Measurements from ENCODE around the gene ADH1C. TPM values are rescaled to one million over a fixed set of nuclear protein-coding genes. Genes with fewer than 3 reads are reported as not detected.

ADH1C gene
- 13.0 TPM for total RNA-seq

GRCh38 chr4:99352602-99353537 lies at the start of gene ADH1C:
Gene ADH1C, minus strand, starts transcription at chr4:99352746. Its CDS starts 71 bp downstream, at chr4:99352675.
- Histone ChIP-seq H3K4me3 (ENCODE audit: low read length in 3 of 3) (peak within 1 kb of the TSS in 2 of 3 donors; percentile 14 to 46), H3K4me1 (ENCODE audit: control insufficient read depth in 3 of 3, insufficient read depth in 3 of 3, low read length in 3 of 3) (peaks cover 0 to 5% (median 0%) of the 10 kb centered on the region in 3 donors), H3K36me3 (ENCODE audit: control insufficient read depth in 3 of 3, insufficient read depth in 3 of 3, low read length in 3 of 3) (no peaks in the 10 kb centered on the region), H3K27me3 (ENCODE audit: control insufficient read depth in 3 of 3, insufficient read depth in 3 of 3, low read length in 3 of 3) (no peaks in the 10 kb centered on the region), H3K9ac (ENCODE audit: low read depth in 1 of 3, low read length in 3 of 3) (peak within 1 kb of the TSS in 1 of 3 donors; percentile 20), H3K9me3 (ENCODE audit: control insufficient read depth in 3 of 3, low read length in 3 of 3) (no peaks in the 10 kb centered on the region), H3K27ac (ENCODE audit: low read depth, low read length) (no peak within 1 kb of the TSS)

- Histone ChIP-seq H3K9me3 (ENCODE audit: control insufficient read depth in 3 of 3, low read length in 3 of 3) (no peaks in the 10 kb centered on the region), H3K9ac (ENCODE audit: low read depth in 1 of 3, low read length in 3 of 3) (no peak overlapping the region), H3K36me3 (ENCODE audit: control insufficient read depth in 3 of 3, insufficient read depth in 3 of 3, low read length in 3 of 3) (no peaks in the 10 kb centered on the region), H3K27me3 (ENCODE audit: control insufficient read depth in 3 of 3, insufficient read depth in 3 of 3, low read length in 3 of 3) (no peaks in the 10 kb centered on the region), H3K27ac (ENCODE audit: low read depth, low read length) (no peak overlapping the region), H3K4me3 (ENCODE audit: low read length in 3 of 3) (no peak overlapping the region), H3K4me1 (ENCODE audit: control insufficient read depth in 3 of 3, insufficient read depth in 3 of 3, low read length in 3 of 3) (peaks cover 0 to 4% (median 4%) of the 10 kb centered on the region in 3 donors)
Observed at GRCh38 chr4:99400831-99401230, 48.3 kb upstream of the ADH1C start.

GRCh38 chr4:99399017-99399416 lies 46.5 kb upstream of the ADH1C start:
- H3K27me3 ChIP-seq (ENCODE audit: control insufficient read depth in 3 of 3, insufficient read depth in 3 of 3, low read length in 3 of 3) = no peaks in the 10 kb centered on the region
- no peaks in the 10 kb centered on the region for H3K9me3 ChIP-seq (ENCODE audit: control insufficient read depth in 3 of 3, low read length in 3 of 3)
- H3K36me3 ChIP-seq (ENCODE audit: control insufficient read depth in 3 of 3, insufficient read depth in 3 of 3, low read length in 3 of 3) = no peaks in the 10 kb centered on the region
- no peak overlapping the region for H3K4me3 ChIP-seq (ENCODE audit: low read length in 3 of 3)
- no peaks in the 10 kb centered on the region for H3K4me1 ChIP-seq (ENCODE audit: control insufficient read depth in 3 of 3, insufficient read depth in 3 of 3, low read length in 3 of 3)
- no peak overlapping the region for H3K27ac ChIP-seq (ENCODE audit: low read depth, low read length)
- no peak overlapping the region for H3K9ac ChIP-seq (ENCODE audit: low read depth in 1 of 3, low read length in 3 of 3)

DNA sequence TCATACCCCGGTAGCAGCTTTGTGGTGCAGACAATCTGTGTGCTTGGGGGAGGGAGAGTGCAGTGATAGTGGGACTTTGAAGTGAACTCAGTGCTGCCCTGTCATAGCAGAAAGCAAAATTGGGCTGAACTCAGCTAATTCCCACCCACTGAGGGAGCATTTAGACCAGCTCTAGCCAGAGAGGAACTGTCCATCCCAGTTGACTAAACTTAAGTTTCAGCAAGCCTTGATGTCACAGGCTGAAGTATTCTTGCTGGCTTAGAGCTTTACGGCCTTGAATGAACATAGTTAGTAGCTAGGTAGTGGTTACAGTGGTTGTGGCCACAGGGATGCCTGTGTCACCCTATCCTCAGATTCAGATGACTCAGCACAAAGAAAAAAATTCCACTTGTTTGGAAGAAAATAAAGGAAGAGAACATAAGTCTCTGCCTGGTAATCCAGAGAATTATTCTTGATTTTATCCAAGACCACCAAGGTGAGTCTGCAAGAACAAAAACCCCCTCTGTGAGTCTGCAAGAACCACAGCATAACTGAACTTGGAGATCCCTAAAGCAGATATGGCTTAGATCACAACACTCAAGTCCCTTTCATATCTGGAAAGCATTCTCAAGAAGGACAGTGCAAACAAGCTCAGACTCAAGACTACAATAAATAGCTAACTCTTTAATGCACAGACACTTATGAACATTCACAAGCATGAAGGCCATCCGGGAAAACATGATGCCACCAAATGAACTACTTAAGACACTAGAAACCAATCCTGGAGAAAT lies 43.2 kb upstream of the ADH1C start:
- H3K4me3 ChIP-seq (ENCODE audit: low read length in 3 of 3) = no peak overlapping the region
- peaks cover 0 to 3% (median 0%) of the 10 kb centered on the region in 3 donors for H3K9me3 ChIP-seq (ENCODE audit: control insufficient read depth in 3 of 3, low read length in 3 of 3)
- H3K36me3 ChIP-seq (ENCODE audit: control insufficient read depth in 3 of 3, insufficient read depth in 3 of 3, low read length in 3 of 3) = no peaks in the 10 kb centered on the region
- H3K9ac ChIP-seq (ENCODE audit: low read depth in 1 of 3, low read length in 3 of 3) = no peak overlapping the region
- no peaks in the 10 kb centered on the region for H3K27me3 ChIP-seq (ENCODE audit: control insufficient read depth in 3 of 3, insufficient read depth in 3 of 3, low read length in 3 of 3)
- H3K27ac ChIP-seq (ENCODE audit: low read depth, low read length) = peak overlapping the region; percentile 20
- no peaks in the 10 kb centered on the region for H3K4me1 ChIP-seq (ENCODE audit: control insufficient read depth in 3 of 3, insufficient read depth in 3 of 3, low read length in 3 of 3)

DNA sequence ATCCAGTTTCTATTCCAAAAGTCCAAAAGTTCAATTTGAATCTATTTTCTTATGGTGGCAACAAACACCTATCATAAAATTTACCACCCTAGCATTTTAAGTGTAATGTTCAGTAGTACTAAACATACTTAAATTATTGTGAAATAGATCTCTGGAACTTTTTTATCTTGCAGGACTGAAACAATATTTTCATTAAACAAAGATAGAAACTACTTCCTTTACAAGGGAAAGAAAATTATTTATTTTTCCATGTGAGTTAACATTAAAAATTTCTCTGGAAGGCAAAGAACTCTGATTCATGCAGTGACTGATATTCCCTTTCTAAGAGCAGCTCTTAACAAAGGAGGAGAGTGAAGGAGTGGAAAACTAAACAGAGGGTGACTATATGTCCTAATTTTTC lies 42.4 kb upstream of the ADH1C start:
- H3K36me3 ChIP-seq (ENCODE audit: control insufficient read depth in 3 of 3, insufficient read depth in 3 of 3, low read length in 3 of 3) = no peaks in the 10 kb centered on the region
- no peak overlapping the region for H3K9ac ChIP-seq (ENCODE audit: low read depth in 1 of 3, low read length in 3 of 3)
- H3K4me1 ChIP-seq (ENCODE audit: control insufficient read depth in 3 of 3, insufficient read depth in 3 of 3, low read length in 3 of 3) = no peaks in the 10 kb centered on the region
- H3K27ac ChIP-seq (ENCODE audit: low read depth, low read length) = peak overlapping the region; percentile 20
- peaks cover 0 to 3% (median 2%) of the 10 kb centered on the region in 3 donors for H3K9me3 ChIP-seq (ENCODE audit: control insufficient read depth in 3 of 3, low read length in 3 of 3)
- no peaks in the 10 kb centered on the region for H3K27me3 ChIP-seq (ENCODE audit: control insufficient read depth in 3 of 3, insufficient read depth in 3 of 3, low read length in 3 of 3)
- no peak overlapping the region for H3K4me3 ChIP-seq (ENCODE audit: low read length in 3 of 3)

DNA sequence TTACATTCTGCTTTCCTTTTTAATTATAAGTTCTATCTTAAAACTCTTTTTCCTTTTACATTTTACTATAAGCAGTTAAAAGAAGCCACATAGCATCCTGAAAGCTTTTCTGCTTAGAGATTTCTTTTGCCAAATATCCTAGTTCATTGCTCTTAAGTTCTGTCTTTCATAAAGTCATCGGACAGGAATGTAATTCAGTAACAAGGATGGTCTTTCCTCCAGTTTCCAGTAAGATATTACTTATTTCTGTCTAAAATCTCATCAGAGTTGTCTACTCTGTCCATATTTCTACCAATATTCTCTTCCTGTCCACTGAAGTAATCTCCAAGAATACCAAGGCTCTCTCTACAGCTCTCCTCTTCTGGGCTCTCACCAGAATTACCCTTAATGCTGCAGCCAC lies 37.5 kb upstream of the ADH1C start:
- H3K4me1 ChIP-seq (ENCODE audit: control insufficient read depth in 3 of 3, insufficient read depth in 3 of 3, low read length in 3 of 3) = no peaks in the 10 kb centered on the region
- peak overlapping the region; percentile 52 for H3K27ac ChIP-seq (ENCODE audit: low read depth, low read length)
- H3K27me3 ChIP-seq (ENCODE audit: control insufficient read depth in 3 of 3, insufficient read depth in 3 of 3, low read length in 3 of 3) = no peaks in the 10 kb centered on the region
- peaks cover 3 to 10% (median 4%) of the 10 kb centered on the region in 3 donors for H3K9me3 ChIP-seq (ENCODE audit: control insufficient read depth in 3 of 3, low read length in 3 of 3)
- H3K36me3 ChIP-seq (ENCODE audit: control insufficient read depth in 3 of 3, insufficient read depth in 3 of 3, low read length in 3 of 3) = no peaks in the 10 kb centered on the region
- H3K4me3 ChIP-seq (ENCODE audit: low read length in 3 of 3) = no peak overlapping the region
- H3K9ac ChIP-seq (ENCODE audit: low read depth in 1 of 3, low read length in 3 of 3) = no peak overlapping the region

DNA sequence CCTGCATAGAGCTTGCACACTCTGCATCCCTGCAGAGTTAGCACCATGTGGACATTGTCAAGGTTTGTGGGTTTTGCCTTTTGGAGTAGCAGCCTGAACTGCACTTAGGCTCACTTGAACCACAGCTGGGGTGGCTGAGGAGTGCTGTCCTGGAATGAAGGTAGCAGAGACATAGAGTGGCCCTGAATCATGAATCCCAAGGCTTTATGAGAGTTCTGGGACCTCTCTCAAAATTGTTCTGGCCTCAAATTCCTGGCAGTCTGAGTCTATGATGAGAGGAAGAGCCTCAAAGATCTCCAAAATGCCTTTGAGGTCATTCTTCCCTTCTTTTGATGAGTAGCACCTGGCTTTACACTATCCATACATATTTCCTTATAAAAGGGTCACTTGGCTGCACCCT lies 37.1 kb upstream of the ADH1C start:
- peaks cover 3 to 10% (median 4%) of the 10 kb centered on the region in 3 donors for H3K9me3 ChIP-seq (ENCODE audit: control insufficient read depth in 3 of 3, low read length in 3 of 3)
- no peaks in the 10 kb centered on the region for H3K4me1 ChIP-seq (ENCODE audit: control insufficient read depth in 3 of 3, insufficient read depth in 3 of 3, low read length in 3 of 3)
- H3K9ac ChIP-seq (ENCODE audit: low read depth in 1 of 3, low read length in 3 of 3) = no peak overlapping the region
- H3K27me3 ChIP-seq (ENCODE audit: control insufficient read depth in 3 of 3, insufficient read depth in 3 of 3, low read length in 3 of 3) = no peaks in the 10 kb centered on the region
- no peak overlapping the region for H3K4me3 ChIP-seq (ENCODE audit: low read length in 3 of 3)
- H3K27ac ChIP-seq (ENCODE audit: low read depth, low read length) = peak overlapping the region; percentile 52
- H3K36me3 ChIP-seq (ENCODE audit: control insufficient read depth in 3 of 3, insufficient read depth in 3 of 3, low read length in 3 of 3) = no peaks in the 10 kb centered on the region

- H3K36me3 ChIP-seq (ENCODE audit: control insufficient read depth in 3 of 3, insufficient read depth in 3 of 3, low read length in 3 of 3) = no peaks in the 10 kb centered on the region
- no peak overlapping the region for H3K4me3 ChIP-seq (ENCODE audit: low read length in 3 of 3)
- H3K27me3 ChIP-seq (ENCODE audit: control insufficient read depth in 3 of 3, insufficient read depth in 3 of 3, low read length in 3 of 3) = no peaks in the 10 kb centered on the region
- no peak overlapping the region for H3K9ac ChIP-seq (ENCODE audit: low read depth in 1 of 3, low read length in 3 of 3)
- H3K4me1 ChIP-seq (ENCODE audit: control insufficient read depth in 3 of 3, insufficient read depth in 3 of 3, low read length in 3 of 3) = no peaks in the 10 kb centered on the region
- peaks cover 0 to 2% (median 0%) of the 10 kb centered on the region in 3 donors for H3K9me3 ChIP-seq (ENCODE audit: control insufficient read depth in 3 of 3, low read length in 3 of 3)
- peak overlapping the region; percentile 56 for H3K27ac ChIP-seq (ENCODE audit: low read depth, low read length)
Observed at GRCh38 chr4:99383833-99384392, 31.4 kb upstream of the ADH1C start.

DNA sequence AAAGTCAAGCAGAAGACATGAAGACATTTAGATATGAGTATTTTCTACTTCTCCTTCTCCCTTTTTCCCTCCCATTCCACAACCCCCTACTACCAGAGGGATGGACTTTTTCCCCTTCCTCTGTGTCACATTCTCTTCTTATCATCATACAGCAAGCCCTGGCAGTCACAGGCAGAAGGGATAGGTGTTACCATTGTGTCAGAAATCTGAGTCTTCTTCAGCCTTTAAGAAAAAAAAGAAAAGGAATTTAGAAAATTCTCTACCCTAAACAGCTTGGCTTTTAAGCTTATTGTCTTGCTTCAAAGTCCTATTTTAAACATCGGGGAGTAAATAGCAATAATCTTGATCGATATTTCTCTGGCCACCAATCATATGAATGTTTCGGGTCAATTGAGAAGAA lies 30.9 kb upstream of the ADH1C start:
- Histone ChIP-seq H3K27ac (ENCODE audit: low read depth, low read length) (peak overlapping the region; percentile 56), H3K36me3 (ENCODE audit: control insufficient read depth in 3 of 3, insufficient read depth in 3 of 3, low read length in 3 of 3) (no peaks in the 10 kb centered on the region), H3K4me1 (ENCODE audit: control insufficient read depth in 3 of 3, insufficient read depth in 3 of 3, low read length in 3 of 3) (no peaks in the 10 kb centered on the region), H3K4me3 (ENCODE audit: low read length in 3 of 3) (no peak overlapping the region), H3K9me3 (ENCODE audit: control insufficient read depth in 3 of 3, low read length in 3 of 3) (peaks cover 0 to 2% (median 0%) of the 10 kb centered on the region in 3 donors), H3K27me3 (ENCODE audit: control insufficient read depth in 3 of 3, insufficient read depth in 3 of 3, low read length in 3 of 3) (no peaks in the 10 kb centered on the region), H3K9ac (ENCODE audit: low read depth in 1 of 3, low read length in 3 of 3) (no peak overlapping the region)

Measured in skeletal muscle tissue (tissue), 4 donors.